HG03045 (cell line): ENCODE measurements around the gene SPOUT1.
"Not testable (repeated sequence)": the region's sequence is repeated elsewhere in the genome, so short reads cannot be mapped to it uniquely, and the experiment has no call there.

Source experiments
- ATAC-seq: cut with Tn5 transposase; IDR thresholded peaks from one replicate; pipeline ENCODE4 v1.9.1; 2021; ENCODE audit warnings: mild to moderate bottlenecking, moderate library complexity; ENCODE audit not compliant: unreplicated experiment

Gene SPOUT1

GRCh38 chr9:128810873-128811272 is 18.7 kb downstream of the SPOUT1 start:
- ATAC-seq = no peak

- ATAC-seq = no peak
Observed at GRCh38 chr9:128809831-128810230, 19.8 kb downstream of the SPOUT1 start.

GRCh38 chr9:128809036-128809599 is 20.5 kb downstream of the SPOUT1 start:
- no peak for ATAC-seq

- ATAC-seq = no peak
Observed at GRCh38 chr9:128808543-128808942, 21.1 kb downstream of the SPOUT1 start.

GRCh38 chr9:128807827-128808226 is 21.8 kb downstream of the SPOUT1 start:
- no peak for ATAC-seq

GRCh38 chr9:128805661-128806060 is 23.9 kb downstream of the SPOUT1 start:
- ATAC-seq = no peak

GRCh38 chr9:128802482-128802881 is 27.1 kb downstream of the SPOUT1 start:
- no peak for ATAC-seq

- no peak for ATAC-seq
Observed at GRCh38 chr9:128800061-128800460, 29.5 kb downstream of the SPOUT1 start.

GRCh38 chr9:128798896-128799295 is 30.7 kb downstream of the SPOUT1 start:
- ATAC-seq = no peak

GRCh38 chr9:128794961-128795360 is 34.6 kb downstream of the SPOUT1 start:
- ATAC-seq = not testable (repeated sequence)

- ATAC-seq = no peak
Observed at GRCh38 chr9:128792978-128793686, 36.5 kb downstream of the SPOUT1 start.

- no peak for ATAC-seq
Observed at GRCh38 chr9:128792134-128792533, 37.5 kb downstream of the SPOUT1 start.

- ATAC-seq = no peak
Observed at GRCh38 chr9:128790536-128790935, 39.1 kb downstream of the SPOUT1 start.

- no peak for ATAC-seq
Observed at GRCh38 chr9:128788445-128788844, 41.1 kb downstream of the SPOUT1 start.

GRCh38 chr9:128787659-128788058 is 41.9 kb downstream of the SPOUT1 start:
- ATAC-seq = no peak

GRCh38 chr9:128786681-128787601 is 42.7 kb downstream of the SPOUT1 start, which contains the start of gene TBC1D13:
Gene TBC1D13, plus strand, starts transcription at chr9:128787253. Its CDS starts 101 bp downstream, at chr9:128787354.
- ATAC-seq = peak; percentile 89

- no peak for ATAC-seq
Observed at GRCh38 chr9:128785427-128785826, 44.2 kb downstream of the SPOUT1 start.

GRCh38 chr9:128782669-128783068 is 46.9 kb downstream of the SPOUT1 start:
- ATAC-seq = no peak

- ATAC-seq = no peak
Observed at GRCh38 chr9:128781187-128782070, 48.2 kb downstream of the SPOUT1 start.

- not testable (repeated sequence) for ATAC-seq
Observed at GRCh38 chr9:128780093-128780492, 49.5 kb downstream of the SPOUT1 start.

- no peak for ATAC-seq
Observed at GRCh38 chr9:128774804-128775203, 54.8 kb downstream of the SPOUT1 start.
